ENCODE results near the gene IGLON5.

IGLON5 gene

GRCh38 chr19:51293571-51294210, 17.8 kb upstream of the IGLON5 start:
- H3K9me3 ChIP-seq (ENCODE audit: control insufficient read depth, insufficient read depth, low read length), result no peaks in the 10 kb centered on the region
- no peaks in the 10 kb centered on the region for H3K36me3 ChIP-seq (ENCODE audit: control insufficient read depth, insufficient read depth, low read length)
- peak overlapping the region; percentile 25; the same call in 1 of the 2 replicates for H3K9ac ChIP-seq (ENCODE audit: low read depth, low read length)
- no peaks in the 10 kb centered on the region for H3K27me3 ChIP-seq (ENCODE audit: control insufficient read depth, insufficient read depth, low read length)
- peaks cover 38% of the 10 kb centered on the region for H3K4me1 ChIP-seq (ENCODE audit: control insufficient read depth, insufficient read depth, low read length)
- H3K4me3 ChIP-seq (ENCODE audit: low read depth, low read length), result peak overlapping the region; percentile 10; the same call in 1 of the 2 replicates
- H3K27ac ChIP-seq (ENCODE audit: low read depth, low read length), result peak overlapping the region; percentile 76

GRCh38 chr19:51294211-51294976, 17.1 kb upstream of the IGLON5 start:
- H3K9me3 ChIP-seq (ENCODE audit: control insufficient read depth, insufficient read depth, low read length), result no peaks in the 10 kb centered on the region
- no peaks in the 10 kb centered on the region for H3K36me3 ChIP-seq (ENCODE audit: control insufficient read depth, insufficient read depth, low read length)
- H3K27ac ChIP-seq (ENCODE audit: low read depth, low read length), result peak overlapping the region; percentile 76
- no peak overlapping the region; the same call in 1 of the 2 replicates for H3K9ac ChIP-seq (ENCODE audit: low read depth, low read length)
- peaks cover 38% of the 10 kb centered on the region for H3K4me1 ChIP-seq (ENCODE audit: control insufficient read depth, insufficient read depth, low read length)
- H3K27me3 ChIP-seq (ENCODE audit: control insufficient read depth, insufficient read depth, low read length), result no peaks in the 10 kb centered on the region
- 0 out of 2 replicates have a peak overlapping the region, but pooled peaks have one; percentile 10 for H3K4me3 ChIP-seq (ENCODE audit: low read depth, low read length)

GRCh38 chr19:51294977-51295375, 16.5 kb upstream of the IGLON5 start:
- H3K27ac ChIP-seq (ENCODE audit: low read depth, low read length), result peak overlapping the region; percentile 58
- no peak overlapping the region for H3K9ac ChIP-seq (ENCODE audit: low read depth, low read length)
- H3K4me1 ChIP-seq (ENCODE audit: control insufficient read depth, insufficient read depth, low read length), result peaks cover 38% of the 10 kb centered on the region

GRCh38 chr19:51295382-51296126, 15.9 kb upstream of the IGLON5 start:
- peak overlapping the region; percentile 32 for H3K27ac ChIP-seq (ENCODE audit: low read depth, low read length)
- peaks cover 38% of the 10 kb centered on the region for H3K4me1 ChIP-seq (ENCODE audit: control insufficient read depth, insufficient read depth, low read length)
- no peaks in the 10 kb centered on the region for H3K36me3 ChIP-seq (ENCODE audit: control insufficient read depth, insufficient read depth, low read length)
- H3K9ac ChIP-seq (ENCODE audit: low read depth, low read length), result no peak overlapping the region
- no peaks in the 10 kb centered on the region for H3K9me3 ChIP-seq (ENCODE audit: control insufficient read depth, insufficient read depth, low read length)
- no peaks in the 10 kb centered on the region for H3K27me3 ChIP-seq (ENCODE audit: control insufficient read depth, insufficient read depth, low read length)
- no peak overlapping the region for H3K4me3 ChIP-seq (ENCODE audit: low read depth, low read length)

More at GRCh38 chr19:51294977-51295375, 16.5 kb upstream of the IGLON5 start:
- no peaks in the 10 kb centered on the region for H3K36me3 ChIP-seq (ENCODE audit: control insufficient read depth, insufficient read depth, low read length)
- H3K9me3 ChIP-seq (ENCODE audit: control insufficient read depth, insufficient read depth, low read length), result no peaks in the 10 kb centered on the region
- H3K27me3 ChIP-seq (ENCODE audit: control insufficient read depth, insufficient read depth, low read length), result no peaks in the 10 kb centered on the region
- H3K4me3 ChIP-seq (ENCODE audit: low read depth, low read length), result no peak overlapping the region

- no peak overlapping the region for H3K27ac ChIP-seq (ENCODE audit: low read depth, low read length)
- no peaks in the 10 kb centered on the region for H3K27me3 ChIP-seq (ENCODE audit: control insufficient read depth, insufficient read depth, low read length)
- no peak overlapping the region for H3K9ac ChIP-seq (ENCODE audit: low read depth, low read length)
Measured at GRCh38 chr19:51296336-51297093, 14.9 kb upstream of the IGLON5 start.

GRCh38 chr19:51297406-51297805, 14.0 kb upstream of the IGLON5 start:
- Histone ChIP-seq H3K9me3 (ENCODE audit: control insufficient read depth, insufficient read depth, low read length) (no peaks in the 10 kb centered on the region), H3K4me3 (ENCODE audit: low read depth, low read length) (no peak overlapping the region), H3K9ac (ENCODE audit: low read depth, low read length) (no peak overlapping the region), H3K36me3 (ENCODE audit: control insufficient read depth, insufficient read depth, low read length) (no peaks in the 10 kb centered on the region), H3K27me3 (ENCODE audit: control insufficient read depth, insufficient read depth, low read length) (no peaks in the 10 kb centered on the region), H3K4me1 (ENCODE audit: control insufficient read depth, insufficient read depth, low read length) (peaks cover 38% of the 10 kb centered on the region), H3K27ac (ENCODE audit: low read depth, low read length) (no peak overlapping the region)

More at GRCh38 chr19:51296336-51297093, 14.9 kb upstream of the IGLON5 start:
- Histone ChIP-seq H3K9me3 (ENCODE audit: control insufficient read depth, insufficient read depth, low read length) (no peaks in the 10 kb centered on the region), H3K4me1 (ENCODE audit: control insufficient read depth, insufficient read depth, low read length) (peaks cover 38% of the 10 kb centered on the region), H3K4me3 (ENCODE audit: low read depth, low read length) (no peak overlapping the region), H3K36me3 (ENCODE audit: control insufficient read depth, insufficient read depth, low read length) (no peaks in the 10 kb centered on the region)

- Histone ChIP-seq H3K4me1 (ENCODE audit: control insufficient read depth, insufficient read depth, low read length) (0 out of 2 replicates have a peak, but pooled peaks cover under 1% of the 10 kb centered on the region), H3K27ac (ENCODE audit: low read depth, low read length) (no peak overlapping the region), H3K4me3 (ENCODE audit: low read depth, low read length) (no peak overlapping the region), H3K27me3 (ENCODE audit: control insufficient read depth, insufficient read depth, low read length) (no peaks in the 10 kb centered on the region), H3K9ac (ENCODE audit: low read depth, low read length) (no peak overlapping the region), H3K36me3 (ENCODE audit: control insufficient read depth, insufficient read depth, low read length) (no peaks in the 10 kb centered on the region), H3K9me3 (ENCODE audit: control insufficient read depth, insufficient read depth, low read length) (no peaks in the 10 kb centered on the region)
Measured at GRCh38 chr19:51301266-51301665, 10.2 kb upstream of the IGLON5 start.

GRCh38 chr19:51305479-51305878, 6.0 kb upstream of the IGLON5 start:
- H3K27me3 ChIP-seq (ENCODE audit: control insufficient read depth, insufficient read depth, low read length), result no peaks in the 10 kb centered on the region
- H3K27ac ChIP-seq (ENCODE audit: low read depth, low read length), result no peak overlapping the region
- no peak overlapping the region for H3K4me3 ChIP-seq (ENCODE audit: low read depth, low read length)

GRCh38 chr19:51316688-51317087, 5.2 kb downstream of the IGLON5 start:
- Histone ChIP-seq H3K9me3 (ENCODE audit: control insufficient read depth, insufficient read depth, low read length) (no peaks in the 10 kb centered on the region), H3K4me3 (ENCODE audit: low read depth, low read length) (no peak overlapping the region), H3K9ac (ENCODE audit: low read depth, low read length) (no peak overlapping the region)

More at GRCh38 chr19:51305479-51305878, 6.0 kb upstream of the IGLON5 start:
- Histone ChIP-seq H3K4me1 (ENCODE audit: control insufficient read depth, insufficient read depth, low read length) (peaks cover 8% of the 10 kb centered on the region; the same call in 1 of the 2 replicates), H3K9ac (ENCODE audit: low read depth, low read length) (no peak overlapping the region), H3K9me3 (ENCODE audit: control insufficient read depth, insufficient read depth, low read length) (no peaks in the 10 kb centered on the region), H3K36me3 (ENCODE audit: control insufficient read depth, insufficient read depth, low read length) (no peaks in the 10 kb centered on the region)

GRCh38 chr19:51317376-51317775, 5.9 kb downstream of the IGLON5 start:
- Histone ChIP-seq H3K27me3 (ENCODE audit: control insufficient read depth, insufficient read depth, low read length) (no peaks in the 10 kb centered on the region), H3K9ac (ENCODE audit: low read depth, low read length) (no peak overlapping the region), H3K9me3 (ENCODE audit: control insufficient read depth, insufficient read depth, low read length) (no peaks in the 10 kb centered on the region), H3K4me3 (ENCODE audit: low read depth, low read length) (no peak overlapping the region), H3K36me3 (ENCODE audit: control insufficient read depth, insufficient read depth, low read length) (no peaks in the 10 kb centered on the region), H3K27ac (ENCODE audit: low read depth, low read length) (no peak overlapping the region), H3K4me1 (ENCODE audit: control insufficient read depth, insufficient read depth, low read length) (peaks cover 2% of the 10 kb centered on the region)

More at GRCh38 chr19:51316688-51317087, 5.2 kb downstream of the IGLON5 start:
- Histone ChIP-seq H3K27ac (ENCODE audit: low read depth, low read length) (no peak overlapping the region), H3K36me3 (ENCODE audit: control insufficient read depth, insufficient read depth, low read length) (no peaks in the 10 kb centered on the region), H3K4me1 (ENCODE audit: control insufficient read depth, insufficient read depth, low read length) (peaks cover 4% of the 10 kb centered on the region), H3K27me3 (ENCODE audit: control insufficient read depth, insufficient read depth, low read length) (no peaks in the 10 kb centered on the region)
